Nephron progenitor cell (in vitro differentiated cells): Measurements from ENCODE around the gene RPL32.

Experiments used
- DNase-seq: peaks from one replicate; pipeline ENCODE4 v3.0.0; 2021
- H3K27ac Mint-ChIP-seq: 2 replicates; pipeline ENCODE4 v1.8.0; 2021; ENCODE audit warnings: mild to moderate bottlenecking, moderate library complexity, mixed read lengths
- H3K27me3 Mint-ChIP-seq: 2 replicates; pipeline ENCODE4 v1.8.0; 2021; ENCODE audit warnings: mild to moderate bottlenecking, low read depth, mixed read lengths; ENCODE audit not compliant: poor library complexity
- H3K36me3 Mint-ChIP-seq: 2 replicates; pipeline ENCODE4 v1.8.0; 2021; ENCODE audit warnings: low read depth, mixed read lengths
- H3K4me1 Mint-ChIP-seq: 2 replicates; pipeline ENCODE4 v1.8.0; 2021; ENCODE audit warnings: mixed read lengths
- H3K4me3 Mint-ChIP-seq: 2 replicates; pipeline ENCODE4 v1.8.0; 2021; ENCODE audit warnings: mild to moderate bottlenecking, moderate library complexity, mixed read lengths
- H3K9me3 Mint-ChIP-seq: 2 replicates; pipeline ENCODE4 v1.8.0; 2021; ENCODE audit warnings: mild to moderate bottlenecking, moderate library complexity, mixed read lengths
- CTCF ChIP-seq: fragments of 200-600 bp; sonication (generic); IDR thresholded peaks from 2 replicates; pipeline ENCODE4 v1.5.0; 2021; ENCODE audit warnings: antibody characterized with exemption

Gene RPL32

DNA sequence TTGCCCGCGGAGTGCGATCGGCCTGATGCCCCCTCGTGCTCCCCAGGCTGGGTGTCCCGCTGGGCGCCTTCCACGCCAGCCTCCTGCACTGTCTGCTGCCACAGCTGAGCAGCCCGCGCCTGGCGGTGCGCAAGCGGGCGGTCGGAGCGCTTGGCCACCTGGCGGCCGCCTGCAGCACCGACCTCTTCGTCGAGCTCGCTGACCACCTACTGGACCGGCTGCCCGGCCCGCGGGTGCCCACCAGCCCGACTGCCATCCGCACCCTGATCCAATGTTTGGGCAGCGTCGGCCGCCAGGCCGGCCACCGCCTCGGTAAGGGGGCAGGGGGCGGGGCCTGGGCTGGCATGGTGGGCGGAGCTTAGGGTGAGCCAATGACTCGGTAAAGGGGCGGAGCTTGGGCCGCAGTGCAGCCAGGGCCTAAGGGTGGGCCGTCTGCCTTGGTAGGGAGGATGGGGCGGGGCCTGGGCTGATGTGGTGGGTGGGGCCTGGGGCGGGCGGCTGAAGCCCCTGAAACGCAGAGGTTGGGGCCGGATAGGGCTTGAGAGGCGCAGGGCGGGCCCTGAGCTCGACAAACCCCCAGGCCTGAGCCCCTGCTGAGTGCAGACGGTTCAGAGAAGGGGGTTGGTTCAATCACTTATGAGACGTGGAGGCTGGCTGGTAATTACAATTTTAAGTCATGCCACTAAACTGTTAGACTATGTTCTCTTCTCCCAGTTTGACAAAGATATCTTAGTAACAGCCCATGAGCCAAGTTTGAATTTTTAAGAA is 31.2 kb downstream of the RPL32 start:
- Mint-ChIP-seq H3K4me1 (peaks cover 6% of the 10 kb centered on the region), H3K36me3 (no peaks in the 10 kb centered on the region), H3K9me3 (no peaks in the 10 kb centered on the region), H3K27ac (no peak overlapping the region), H3K27me3 (peaks cover 4% of the 10 kb centered on the region), H3K4me3 (peak overlapping the region; percentile 73)
- peak; percentile 100 for DNase-seq
- TF ChIP-seq CTCF, result peak; percentile 64

- Mint-ChIP-seq H3K27me3 (peaks cover 4% of the 10 kb centered on the region), H3K9me3 (no peaks in the 10 kb centered on the region), H3K4me1 (peaks cover 6% of the 10 kb centered on the region), H3K4me3 (peak overlapping the region; percentile 73), H3K36me3 (peaks cover 8% of the 10 kb centered on the region), H3K27ac (peak overlapping the region; percentile 57)
- no peak for DNase-seq
- TF ChIP-seq CTCF, result no peak
Observed at GRCh38 chr3:12809435-12809834, 31.9 kb downstream of the RPL32 start.

DNA sequence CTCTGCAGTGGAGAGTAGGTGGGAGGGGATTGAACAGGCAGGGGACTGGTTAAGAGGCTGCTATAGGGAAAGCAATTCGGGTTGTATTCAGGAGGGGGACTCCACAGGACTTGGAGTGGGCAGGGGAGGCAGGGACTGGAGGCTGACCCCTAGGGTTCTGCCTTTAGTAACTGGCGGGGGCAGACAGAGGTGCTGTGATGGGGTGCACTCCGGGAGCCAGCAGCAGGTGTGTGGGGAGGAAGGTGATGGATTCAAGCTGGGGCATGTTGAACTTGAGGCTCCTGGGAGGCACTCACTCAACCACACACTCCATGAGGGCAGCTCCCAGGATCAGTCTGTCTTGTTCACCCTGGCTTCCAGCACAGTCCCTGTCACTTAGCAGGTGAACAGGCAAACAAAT is 32.4 kb downstream of the RPL32 start:
- Mint-ChIP-seq H3K4me3 (peak overlapping the region; percentile 73), H3K9me3 (no peaks in the 10 kb centered on the region), H3K27me3 (peaks cover 4% of the 10 kb centered on the region), H3K4me1 (peaks cover 6% of the 10 kb centered on the region), H3K36me3 (peaks cover 10% of the 10 kb centered on the region), H3K27ac (peak overlapping the region; percentile 57)
- no peak for TF ChIP-seq CTCF
- DNase-seq, result no peak

DNA sequence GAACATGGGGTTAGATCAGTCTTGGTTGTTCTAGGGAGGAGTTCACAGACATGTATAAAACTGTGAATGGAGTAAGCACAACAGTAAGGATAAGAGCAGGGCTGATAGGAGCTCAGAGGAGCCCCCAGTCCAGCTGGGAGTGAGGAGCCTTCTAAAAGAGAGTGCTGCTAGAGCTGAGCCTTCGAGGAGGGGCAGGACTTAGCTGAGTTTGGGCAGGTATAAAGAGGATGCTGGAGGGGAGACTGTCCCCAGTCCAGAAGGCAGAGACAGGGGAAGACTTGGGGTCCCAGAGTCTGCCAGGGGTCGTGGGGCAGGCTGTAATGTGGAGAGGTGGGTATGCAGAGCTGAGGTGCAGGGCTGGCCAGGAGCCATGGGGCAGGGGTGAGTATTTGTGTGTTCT is 32.8 kb downstream of the RPL32 start:
- H3K27ac Mint-ChIP-seq, result no peak overlapping the region
- H3K36me3 Mint-ChIP-seq, result peaks cover 13% of the 10 kb centered on the region
- H3K27me3 Mint-ChIP-seq, result peaks cover 4% of the 10 kb centered on the region
- H3K9me3 Mint-ChIP-seq, result no peaks in the 10 kb centered on the region
- peaks cover 6% of the 10 kb centered on the region for H3K4me1 Mint-ChIP-seq
- no peak for TF ChIP-seq CTCF
- peak overlapping the region; percentile 73 for H3K4me3 Mint-ChIP-seq
- DNase-seq, result no peak

DNA sequence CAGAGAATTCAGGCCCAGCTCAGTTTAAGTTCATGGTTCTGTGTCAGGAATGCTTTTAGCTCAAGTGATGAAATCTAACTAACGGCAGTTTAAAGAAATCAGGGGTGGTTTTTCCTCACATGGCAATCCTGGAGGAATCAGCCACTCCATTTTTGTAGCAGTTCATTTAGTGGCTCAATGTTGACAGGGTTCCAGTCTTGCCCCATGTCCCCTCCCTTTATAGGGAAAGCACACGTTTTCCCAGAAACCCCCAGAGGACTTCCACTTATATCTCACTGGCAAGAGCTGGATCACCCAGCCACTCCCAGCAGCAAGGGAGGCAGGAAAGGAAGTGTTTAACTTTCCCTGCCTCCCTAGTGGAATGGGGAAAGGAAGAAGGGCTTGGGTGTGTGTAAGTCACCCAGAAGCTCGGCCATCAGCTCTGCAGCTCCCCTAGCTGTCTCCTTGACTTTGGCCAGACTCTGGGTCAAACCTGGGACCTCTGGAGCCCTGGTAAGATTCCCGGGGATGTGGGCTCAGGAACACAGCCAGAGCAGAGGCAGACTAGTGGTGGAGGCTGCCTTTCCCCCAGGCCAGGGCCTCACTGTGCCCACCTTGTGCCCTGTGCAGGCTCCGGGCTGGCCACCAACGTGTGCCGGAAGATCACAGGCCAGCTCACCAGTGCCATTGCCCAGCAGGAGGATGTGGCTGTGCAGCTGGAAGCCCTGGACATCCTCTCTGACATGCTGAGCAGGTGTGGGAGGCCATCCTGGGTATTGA is 33.6 kb downstream of the RPL32 start:
- Mint-ChIP-seq H3K27ac (no peak overlapping the region), H3K4me3 (no peak overlapping the region), H3K27me3 (peaks cover 4% of the 10 kb centered on the region), H3K4me1 (peaks cover 6% of the 10 kb centered on the region), H3K9me3 (no peaks in the 10 kb centered on the region), H3K36me3 (peaks cover 17% of the 10 kb centered on the region)
- DNase-seq, result no peak
- no peak for TF ChIP-seq CTCF
